ENCODE measurements around the gene PRKG1. TPM values are rescaled to one million over a fixed set of nuclear protein-coding genes. Genes with fewer than 3 reads are reported as not detected.

Gene PRKG1
- total RNA-seq, 1 experiment from 2014 or later: 10.4 TPM

DNA sequence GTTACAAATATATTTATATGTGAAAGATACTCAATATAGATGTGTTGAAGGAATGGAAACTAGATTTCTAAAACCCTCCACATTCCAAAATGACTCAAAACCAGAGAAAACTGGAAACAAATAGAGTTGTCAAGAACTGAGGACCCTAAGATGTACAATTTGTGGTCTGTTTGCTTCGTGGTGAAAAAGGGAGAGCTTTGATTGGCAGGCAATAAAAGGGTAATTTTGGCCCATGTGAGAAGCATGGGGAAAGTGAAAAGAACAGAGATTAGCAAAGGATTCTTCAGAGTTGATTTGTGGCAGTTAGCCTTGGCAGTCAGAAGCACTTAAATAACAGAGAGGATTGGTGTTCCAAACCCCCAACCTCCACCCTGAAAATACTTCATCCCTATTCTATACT is 1202.7 kb downstream of the PRKG1 start:
- Histone ChIP-seq H3K9ac (ENCODE audit: extremely low read depth, insufficient read length, low read length) (no peak overlapping the region), H2BK15ac (ENCODE audit: low read depth, low read length) (no peak overlapping the region), H4K20me1 (ENCODE audit: control insufficient read depth, insufficient read depth, insufficient read length) (no peaks in the 10 kb centered on the region), H2AK5ac (ENCODE audit: insufficient read length, low read length) (no peak overlapping the region), H3K23ac (ENCODE audit: insufficient read length, low read depth, low read length) (no peak overlapping the region), H3K27me3 (ENCODE audit: insufficient read depth, low read length) (no peaks in the 10 kb centered on the region), H3K56ac (ENCODE audit: insufficient read length, low read depth, low read length) (no peak overlapping the region), H3K14ac (ENCODE audit: insufficient read depth, low read length) (no peak overlapping the region), H3K79me2 (ENCODE audit: insufficient read depth, low read length) (no peaks in the 10 kb centered on the region), H2BK5ac (ENCODE audit: insufficient read length, low read length) (no peak overlapping the region), H2BK120ac (ENCODE audit: low read depth, low read length, poor library complexity, severe bottlenecking) (no peak overlapping the region), H2BK20ac (ENCODE audit: low read depth, low read length, poor library complexity, severe bottlenecking) (no peak overlapping the region), H3K27ac (ENCODE audit: insufficient read length, low read depth, low read length) (no peak overlapping the region), H3K18ac (ENCODE audit: insufficient read length, low read depth, low read length) (no peak overlapping the region), H4K91ac (ENCODE audit: insufficient read length, low read depth, low read length) (no peak overlapping the region), H2AFZ (ENCODE audit: low read length) (no peak overlapping the region), H3K79me1 (ENCODE audit: insufficient read depth, low read depth, low read length, poor library complexity, severe bottlenecking) (no peaks in the 10 kb centered on the region), H3K4me1 (ENCODE audit: insufficient read depth, low read length) (no peaks in the 10 kb centered on the region), H3K4me2 (ENCODE audit: insufficient read depth, insufficient read length, low read length) (no peak overlapping the region), H3K9me3 (ENCODE audit: control insufficient read depth, low read depth, low read length) (no peaks in the 10 kb centered on the region), H2BK12ac (ENCODE audit: insufficient read length, low read depth, low read length) (no peak overlapping the region), H3T11ph (ENCODE audit: low read length) (no peak overlapping the region), H3K4ac (ENCODE audit: low read depth, low read length) (no peak overlapping the region), H4K8ac (replicated peaks; ENCODE audit: insufficient read length, low read depth, low read length) (no peak overlapping the region), H4K5ac (ENCODE audit: insufficient read length, low read depth, low read length) (no peak overlapping the region), H3K23me2 (ENCODE audit: insufficient read length, low read depth, low read length, poor library complexity, severe bottlenecking) (no peaks in the 10 kb centered on the region)
- no peak overlapping the region for H3K4me3 Mint-ChIP-seq
- no peaks in the 10 kb centered on the region for H3K27me3 Mint-ChIP-seq (ENCODE audit: low read depth)
- H3K36me3 Mint-ChIP-seq (ENCODE audit: insufficient read depth in 1 of 3, low read depth in 3 of 3): peaks cover 0 to 4% (median 4%) of the 10 kb centered on the region in 3 experiments; a peak in 4 of 7 replicates
- DNase-seq: no peak
- no peaks in the 10 kb centered on the region for H3K4me1 Mint-ChIP-seq
- H3K27ac Mint-ChIP-seq: no peak overlapping the region
- TF ChIP-seq, protein P1, sequence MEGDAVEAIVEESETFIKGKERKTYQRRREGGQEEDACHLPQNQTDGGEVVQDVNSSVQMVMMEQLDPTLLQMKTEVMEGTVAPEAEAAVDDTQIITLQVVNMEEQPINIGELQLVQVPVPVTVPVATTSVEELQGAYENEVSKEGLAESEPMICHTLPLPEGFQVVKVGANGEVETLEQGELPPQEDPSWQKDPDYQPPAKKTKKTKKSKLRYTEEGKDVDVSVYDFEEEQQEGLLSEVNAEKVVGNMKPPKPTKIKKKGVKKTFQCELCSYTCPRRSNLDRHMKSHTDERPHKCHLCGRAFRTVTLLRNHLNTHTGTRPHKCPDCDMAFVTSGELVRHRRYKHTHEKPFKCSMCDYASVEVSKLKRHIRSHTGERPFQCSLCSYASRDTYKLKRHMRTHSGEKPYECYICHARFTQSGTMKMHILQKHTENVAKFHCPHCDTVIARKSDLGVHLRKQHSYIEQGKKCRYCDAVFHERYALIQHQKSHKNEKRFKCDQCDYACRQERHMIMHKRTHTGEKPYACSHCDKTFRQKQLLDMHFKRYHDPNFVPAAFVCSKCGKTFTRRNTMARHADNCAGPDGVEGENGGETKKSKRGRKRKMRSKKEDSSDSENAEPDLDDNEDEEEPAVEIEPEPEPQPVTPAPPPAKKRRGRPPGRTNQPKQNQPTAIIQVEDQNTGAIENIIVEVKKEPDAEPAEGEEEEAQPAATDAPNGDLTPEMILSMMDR (conservative IDR thresholded peaks at IDR 0.05): no peak
- no CpG with 5 or more reads among the region's 1 CpG for WGBS (ENCODE audit: extremely low coverage, insufficient read length, low lambda C conversion rate)
- peaks cover 8 to 11% of the 10 kb centered on the region in 2 experiments; a peak in 3 of 5 replicates for H3K9me3 Mint-ChIP-seq

Data from H9 (cell line).